ENCODE data around the gene CTNNA3.

CTNNA3 gene

GRCh38 chr10:67011981-67012380, 684.0 kb downstream of the CTNNA3 start:
- no peak for DNase-seq (ENCODE audit: low spot score)

GRCh38 chr10:67011480-67011879, 684.5 kb downstream of the CTNNA3 start:
- no peak for DNase-seq (ENCODE audit: low spot score)

- no peak for DNase-seq (ENCODE audit: low spot score)
Observed at GRCh38 chr10:67005981-67006380, 690.0 kb downstream of the CTNNA3 start.

DNA sequence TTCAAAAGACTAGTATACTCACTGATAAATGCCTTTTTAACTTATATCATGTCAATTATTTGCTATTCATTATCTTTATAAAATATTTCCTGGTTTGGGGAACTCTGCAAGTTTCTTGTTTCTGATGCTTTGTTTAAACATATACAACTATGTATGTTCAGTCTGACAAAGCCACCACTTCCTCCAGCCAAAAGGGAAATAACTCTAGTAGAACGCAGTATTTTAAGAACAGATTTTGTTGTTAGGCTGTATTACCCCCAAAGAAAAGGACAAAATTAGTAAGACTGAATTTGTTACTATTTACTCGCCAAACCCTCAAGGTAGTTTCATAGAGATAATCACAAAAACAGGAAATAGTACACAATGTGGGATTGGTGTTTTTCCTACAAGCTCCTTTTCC, 691.3 kb downstream of the CTNNA3 start:
- DNase-seq (ENCODE audit: low spot score), result no peak

DNA sequence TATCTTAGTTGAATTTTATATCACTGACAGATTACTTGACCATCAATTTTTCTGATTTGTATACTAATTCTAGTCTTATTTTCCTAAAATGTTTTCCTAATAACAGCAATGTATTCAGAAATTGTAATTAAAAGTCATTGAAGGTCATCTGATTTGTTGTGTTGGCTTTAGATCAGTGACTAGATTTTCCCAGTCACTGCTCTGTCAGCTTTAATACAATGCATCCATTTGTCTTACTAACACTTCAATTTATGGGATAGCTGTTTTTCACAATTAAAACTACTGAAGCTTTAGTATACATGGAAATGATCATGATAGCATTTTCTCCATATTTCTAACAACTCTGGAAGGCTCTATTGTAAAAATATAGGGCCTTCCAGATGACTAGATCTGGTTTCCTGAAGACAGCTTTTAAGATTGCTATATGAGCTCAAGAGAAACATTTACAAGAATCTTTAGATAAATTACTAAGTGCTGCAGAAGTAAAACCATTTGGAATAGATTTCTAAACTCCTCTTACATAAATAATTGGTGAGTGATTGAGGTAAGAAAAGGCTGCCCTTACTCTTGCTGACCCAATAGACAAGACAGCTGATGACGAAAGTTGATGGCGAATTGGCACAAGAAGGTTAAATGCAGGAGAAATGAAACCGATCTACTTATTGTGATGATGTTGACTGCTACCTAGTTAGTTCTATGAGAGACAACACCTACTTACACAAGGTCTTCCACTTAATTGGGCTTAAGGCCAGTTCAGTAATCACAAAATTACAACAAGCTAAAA, 696.0 kb downstream of the CTNNA3 start:
- peak; percentile 4 for DNase-seq (ENCODE audit: low spot score)

DNA sequence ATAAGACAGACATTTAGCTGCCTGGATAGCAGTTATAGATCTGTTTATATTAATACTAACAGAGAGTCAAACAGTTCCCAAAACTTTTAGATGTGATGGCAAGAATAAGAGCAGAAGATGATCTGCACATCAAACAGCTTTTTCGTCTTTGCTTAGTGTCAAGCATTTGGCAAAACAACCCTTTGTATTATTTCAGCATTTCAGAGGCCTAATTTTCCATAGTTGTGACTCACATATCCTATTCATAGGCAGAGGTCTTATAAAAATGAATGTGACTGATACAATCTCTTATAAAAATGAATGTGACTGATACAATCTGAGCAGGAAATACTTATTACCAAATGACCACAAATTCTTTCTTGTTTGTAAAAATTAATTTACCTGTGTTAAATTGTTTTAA, 699.0 kb downstream of the CTNNA3 start:
- peak; percentile 2 for DNase-seq (ENCODE audit: low spot score)

GRCh38 chr10:66990143-66990830, 705.7 kb downstream of the CTNNA3 start:
- no peak for DNase-seq (ENCODE audit: low spot score)

GRCh38 chr10:66983475-66983818, 712.5 kb downstream of the CTNNA3 start:
- no peak for DNase-seq (ENCODE audit: low spot score)

- DNase-seq (ENCODE audit: low spot score), result no peak
Observed at GRCh38 chr10:66982792-66983474, 713.1 kb downstream of the CTNNA3 start.

- DNase-seq (ENCODE audit: low spot score), result no peak
Observed at GRCh38 chr10:66982053-66982420, 714.0 kb downstream of the CTNNA3 start.

GRCh38 chr10:66981361-66982052, 714.5 kb downstream of the CTNNA3 start:
- DNase-seq (ENCODE audit: low spot score), result no peak

DNA sequence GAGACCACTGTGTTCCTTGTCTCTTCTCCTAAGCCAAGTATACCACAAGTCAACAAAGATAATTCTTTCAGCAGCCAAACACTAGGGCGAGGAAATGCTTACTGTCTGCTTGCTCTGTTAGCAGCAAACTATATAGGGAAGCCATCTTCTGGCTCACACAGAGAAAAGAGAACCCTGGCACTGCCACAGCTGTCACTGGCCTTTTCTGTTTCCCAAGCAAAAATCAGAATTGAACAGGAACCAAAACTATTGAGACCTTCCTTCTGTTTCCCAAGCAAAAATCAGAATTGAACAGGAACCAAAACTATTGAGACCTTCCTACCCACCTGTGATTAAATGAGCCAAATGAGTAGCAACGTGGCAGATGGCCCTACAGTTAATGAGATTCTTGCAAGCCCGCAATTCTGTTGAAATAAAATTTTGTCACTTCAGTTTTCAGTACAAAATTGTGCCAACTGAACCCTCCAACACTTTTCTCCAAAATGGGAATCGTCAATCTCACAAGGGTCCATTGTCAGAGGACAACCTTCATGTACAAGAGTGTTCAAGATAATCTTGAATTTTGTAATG, 715.7 kb downstream of the CTNNA3 start:
- DNase-seq (ENCODE audit: low spot score), result no peak

DNA sequence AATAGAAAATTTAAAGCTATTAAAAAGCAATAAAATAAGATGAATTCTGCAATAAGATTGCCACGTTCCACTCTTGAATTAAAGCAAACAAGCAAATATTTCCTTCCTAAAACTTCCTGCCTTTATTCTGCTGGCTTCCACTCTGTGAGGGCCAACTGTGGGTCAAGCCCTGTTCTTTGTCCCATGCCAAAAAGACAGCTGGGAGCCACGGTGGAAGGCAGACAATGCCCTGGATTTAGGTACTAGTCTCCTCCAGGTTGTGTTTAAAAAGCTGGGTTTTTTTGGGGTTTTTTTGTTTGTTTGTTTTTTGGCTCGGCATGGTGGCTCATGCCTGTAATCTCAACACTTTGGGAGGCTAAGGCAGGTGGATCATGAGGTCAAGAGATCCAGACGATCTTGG, 731.0 kb downstream of the CTNNA3 start:
- DNase-seq (ENCODE audit: low spot score), result no peak

- DNase-seq (ENCODE audit: low spot score), result no peak
Observed at GRCh38 chr10:66958466-66958865, 737.5 kb downstream of the CTNNA3 start.

- DNase-seq (ENCODE audit: low spot score), result no peak
Observed at GRCh38 chr10:66951896-66952295, 744.1 kb downstream of the CTNNA3 start.

- no peak for DNase-seq (ENCODE audit: low spot score)
Observed at GRCh38 chr10:66943590-66943989, 752.4 kb downstream of the CTNNA3 start.

DNA sequence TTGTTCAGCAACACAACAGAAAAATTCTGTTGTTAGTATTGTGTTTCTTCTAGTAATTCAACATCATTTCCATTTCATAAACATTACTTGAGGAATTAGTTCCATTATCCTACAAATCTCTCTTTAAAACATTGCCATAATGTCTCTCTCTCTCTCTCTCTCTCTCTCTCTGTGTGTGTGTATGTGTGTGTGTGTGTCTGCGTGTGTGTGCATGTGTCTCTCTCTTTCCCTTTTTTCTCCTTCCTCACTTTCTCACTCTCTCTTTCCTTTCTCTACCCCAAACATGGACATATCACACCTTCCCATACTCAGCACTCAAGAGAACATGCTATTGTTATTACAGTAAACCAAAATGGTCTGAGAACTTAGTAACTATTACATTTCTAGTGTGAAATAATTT, 753.6 kb downstream of the CTNNA3 start:
- no peak for DNase-seq (ENCODE audit: low spot score)

- DNase-seq (ENCODE audit: low spot score), result no peak
Observed at GRCh38 chr10:66941491-66941890, 754.5 kb downstream of the CTNNA3 start.

DNA sequence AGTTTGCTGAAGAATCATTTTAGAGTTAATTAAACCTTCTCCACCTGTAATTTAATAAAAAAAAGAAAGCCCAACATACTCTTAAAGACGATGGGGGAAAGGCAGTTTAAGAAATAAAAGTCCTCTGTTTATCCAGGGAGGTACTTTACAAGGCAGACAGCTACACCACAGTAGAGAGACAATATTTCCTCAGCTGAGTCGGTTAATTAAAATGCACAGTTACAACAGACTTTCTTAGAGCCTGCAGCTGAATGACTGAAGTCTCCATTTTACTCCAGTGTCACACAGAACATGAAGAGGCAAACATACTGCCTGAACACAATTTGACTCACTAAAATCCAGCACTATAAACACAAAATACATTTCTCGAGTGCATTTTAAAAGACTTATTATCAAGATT, 755.0 kb downstream of the CTNNA3 start:
- DNase-seq (ENCODE audit: low spot score), result no peak

DNA sequence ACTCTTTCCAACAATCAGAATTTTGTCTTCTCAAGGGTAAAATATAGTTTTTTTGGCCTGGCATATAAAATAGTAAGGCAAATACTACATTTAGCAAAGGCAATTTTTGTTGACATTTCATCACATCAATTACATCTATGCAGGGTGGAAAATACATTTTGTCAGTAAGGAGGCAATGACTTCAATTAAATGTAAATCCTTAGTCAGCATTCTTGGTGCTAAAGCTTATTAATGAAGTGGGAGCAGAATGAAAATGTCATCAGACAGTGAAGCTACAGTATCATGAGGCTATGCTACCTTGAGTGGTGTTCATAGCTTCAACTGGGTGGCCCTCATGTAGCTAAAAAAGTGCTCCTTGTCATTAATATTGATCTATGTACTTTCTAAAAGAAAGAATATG, 761.3 kb downstream of the CTNNA3 start:
- no peak for DNase-seq (ENCODE audit: low spot score)

- DNase-seq (ENCODE audit: low spot score), result peak; percentile 30
Observed at GRCh38 chr10:66931949-66932343, 764.0 kb downstream of the CTNNA3 start.

GRCh38 chr10:66931340-66931948, 764.6 kb downstream of the CTNNA3 start:
- DNase-seq (ENCODE audit: low spot score), result peak; percentile 8
